ENCODE data around the gene BMPR1B.

Gene BMPR1B

GRCh38 chr4:94912606-94913005 is 154.9 kb downstream of the BMPR1B start:
- no peak for DNase-seq (ENCODE audit: low read depth in 2 of 2)

GRCh38 chr4:94913316-94913715 is 155.6 kb downstream of the BMPR1B start:
- no peak for DNase-seq (ENCODE audit: low read depth in 2 of 2)

- DNase-seq (ENCODE audit: low read depth in 2 of 2): no peak
These were observed 159.4 kb downstream of the BMPR1B start for GRCh38 chr4:94917146-94917545.

- DNase-seq (ENCODE audit: low read depth in 2 of 2): no peak
These were observed 160.8 kb downstream of the BMPR1B start for GRCh38 chr4:94918543-94918942.

GRCh38 chr4:94920369-94920768 is 162.6 kb downstream of the BMPR1B start:
- DNase-seq (ENCODE audit: low read depth in 2 of 2): no peak

GRCh38 chr4:94924566-94924965 is 166.8 kb downstream of the BMPR1B start:
- no peak for DNase-seq (ENCODE audit: low read depth in 2 of 2)

GRCh38 chr4:94925764-94926347 is 168.1 kb downstream of the BMPR1B start:
- no peak for DNase-seq (ENCODE audit: low read depth in 2 of 2)

- DNase-seq (ENCODE audit: low read depth in 2 of 2): no peak
These were observed 169.2 kb downstream of the BMPR1B start for GRCh38 chr4:94926936-94927335.

GRCh38 chr4:94927696-94928095 is 169.9 kb downstream of the BMPR1B start:
- no peak for DNase-seq (ENCODE audit: low read depth in 2 of 2)

GRCh38 chr4:94929696-94930095 is 171.9 kb downstream of the BMPR1B start:
- DNase-seq (ENCODE audit: low read depth in 2 of 2): no peak

GRCh38 chr4:94931626-94932025 is 173.9 kb downstream of the BMPR1B start:
- DNase-seq (ENCODE audit: low read depth in 2 of 2): no peak

GRCh38 chr4:94932366-94932765 is 174.6 kb downstream of the BMPR1B start:
- DNase-seq (ENCODE audit: low read depth in 2 of 2): no peak

- DNase-seq (ENCODE audit: low read depth in 2 of 2): no peak
These were observed 176.0 kb downstream of the BMPR1B start for GRCh38 chr4:94933799-94934198.

GRCh38 chr4:94934201-94934600 is 176.4 kb downstream of the BMPR1B start:
- DNase-seq (ENCODE audit: low read depth in 2 of 2): no peak

- no peak for DNase-seq (ENCODE audit: low read depth in 2 of 2)
These were observed 177.1 kb downstream of the BMPR1B start for GRCh38 chr4:94934864-94935263.

- no peak for DNase-seq (ENCODE audit: low read depth in 2 of 2)
These were observed 179.1 kb downstream of the BMPR1B start for GRCh38 chr4:94936854-94937253.

- no peak for DNase-seq (ENCODE audit: low read depth in 2 of 2)
These were observed 182.2 kb downstream of the BMPR1B start for GRCh38 chr4:94939791-94940519.

- no peak for DNase-seq (ENCODE audit: low read depth in 2 of 2)
These were observed 182.8 kb downstream of the BMPR1B start for GRCh38 chr4:94940520-94940908.

GRCh38 chr4:94941706-94942105 is 184.0 kb downstream of the BMPR1B start:
- no peak for DNase-seq (ENCODE audit: low read depth in 2 of 2)

- no peak for DNase-seq (ENCODE audit: low read depth in 2 of 2)
These were observed 187.0 kb downstream of the BMPR1B start for GRCh38 chr4:94944726-94945125.

- DNase-seq (ENCODE audit: low read depth in 2 of 2): no peak
These were observed 189.9 kb downstream of the BMPR1B start for GRCh38 chr4:94947681-94948108.

GRCh38 chr4:94954251-94954650 is 196.5 kb downstream of the BMPR1B start:
- no peak for DNase-seq (ENCODE audit: low read depth in 2 of 2)

- DNase-seq (ENCODE audit: low read depth in 2 of 2): no peak
These were observed 199.3 kb downstream of the BMPR1B start for GRCh38 chr4:94957030-94957429.

GRCh38 chr4:94959307-94959706 is 201.6 kb downstream of the BMPR1B start:
- DNase-seq (ENCODE audit: low read depth in 2 of 2): no peak
